ENCODE results near the gene RASA4B. TPM values are rescaled to one million over a fixed set of nuclear protein-coding genes. Genes with fewer than 3 reads are reported as not detected.
"Not testable (repeated sequence)": the region's sequence is repeated elsewhere in the genome, so short reads cannot be mapped to it uniquely, and the experiment has no call there.

The RASA4B gene
- total RNA-seq, 1 experiment from 2014 or later = 2.2 TPM

DNA sequence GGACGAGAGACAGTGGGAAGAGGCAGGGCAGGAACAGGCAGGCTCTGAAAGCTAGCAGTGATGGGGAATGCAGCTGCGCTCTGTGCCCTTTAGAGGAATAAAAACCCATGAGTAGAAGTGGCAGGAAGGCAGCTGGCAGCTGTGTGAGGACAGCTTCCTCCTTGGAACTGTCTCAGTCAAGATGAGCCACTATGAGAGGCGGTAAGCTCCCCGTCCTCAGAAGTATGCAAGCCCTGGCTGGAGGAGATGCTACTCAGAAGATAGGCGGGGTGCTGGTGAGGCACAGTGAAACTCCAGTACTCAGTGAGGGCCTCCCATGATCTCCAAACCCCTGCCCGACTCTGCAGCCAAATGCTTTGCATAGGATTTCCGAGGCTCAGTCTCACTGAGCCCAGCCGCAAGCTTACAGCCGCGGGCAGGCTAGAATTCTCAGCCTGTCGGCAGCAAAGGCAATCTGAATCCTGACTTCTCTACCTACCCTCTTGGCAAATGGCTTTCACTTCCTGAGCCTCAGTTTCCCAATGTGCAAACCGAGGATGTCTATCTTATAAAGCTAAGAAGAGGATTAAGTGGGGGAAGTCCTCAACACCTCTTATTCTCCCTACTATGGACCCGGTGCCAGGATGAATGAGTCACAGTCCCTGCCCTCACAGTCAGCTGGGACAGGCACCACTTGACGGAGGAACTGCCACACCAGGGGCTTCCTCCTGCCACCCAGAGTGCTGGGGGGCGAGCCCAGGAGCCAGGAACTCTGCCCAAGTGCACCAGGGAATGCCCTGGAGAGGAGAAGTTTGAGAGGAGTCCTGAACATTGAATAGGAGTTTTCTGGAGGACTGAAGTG lies 2.5 kb downstream of the RASA4B start:
- DNase-seq (ENCODE audit: low read depth); in situ Hi-C loops (cut with HindIII; ENCODE audit: low pct_unique_long_range_greater_than_20kb, low sequenced_read_pairs): not testable (repeated sequence)

DNA sequence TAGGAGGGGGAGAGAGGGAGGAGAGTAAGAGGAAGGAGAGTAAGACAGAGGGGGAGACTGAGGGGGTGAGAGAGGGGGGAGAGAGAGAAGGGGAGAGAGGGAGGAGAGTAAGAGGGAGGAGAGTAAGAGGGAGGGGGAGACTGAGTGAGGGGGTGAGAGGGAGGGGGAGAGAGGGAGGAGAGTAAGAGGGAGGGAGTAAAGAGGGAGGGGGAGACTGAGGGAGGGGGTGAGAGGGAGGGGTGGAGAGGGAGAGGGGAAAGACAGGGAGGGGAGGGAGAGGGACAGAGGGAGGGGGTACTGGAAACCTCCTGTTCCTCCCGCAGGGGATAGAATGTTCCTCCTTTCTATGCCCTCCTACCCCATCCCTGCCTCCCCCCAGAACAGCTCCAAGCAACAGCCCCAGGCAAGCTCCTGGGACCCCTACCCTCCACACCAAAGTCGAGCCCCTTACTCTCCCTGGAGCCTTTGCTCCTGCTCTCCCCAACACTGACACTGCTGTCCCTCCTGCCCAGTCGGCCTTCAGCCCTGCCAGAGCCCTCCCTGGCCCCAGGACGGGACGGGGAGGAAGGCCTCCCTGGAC lies 4.8 kb downstream of the RASA4B start:
- peak; percentile 78 for DNase-seq (ENCODE audit: low read depth)
- in situ Hi-C loops (cut with HindIII; ENCODE audit: low pct_unique_long_range_greater_than_20kb, low sequenced_read_pairs) = not testable (repeated sequence)

DNA sequence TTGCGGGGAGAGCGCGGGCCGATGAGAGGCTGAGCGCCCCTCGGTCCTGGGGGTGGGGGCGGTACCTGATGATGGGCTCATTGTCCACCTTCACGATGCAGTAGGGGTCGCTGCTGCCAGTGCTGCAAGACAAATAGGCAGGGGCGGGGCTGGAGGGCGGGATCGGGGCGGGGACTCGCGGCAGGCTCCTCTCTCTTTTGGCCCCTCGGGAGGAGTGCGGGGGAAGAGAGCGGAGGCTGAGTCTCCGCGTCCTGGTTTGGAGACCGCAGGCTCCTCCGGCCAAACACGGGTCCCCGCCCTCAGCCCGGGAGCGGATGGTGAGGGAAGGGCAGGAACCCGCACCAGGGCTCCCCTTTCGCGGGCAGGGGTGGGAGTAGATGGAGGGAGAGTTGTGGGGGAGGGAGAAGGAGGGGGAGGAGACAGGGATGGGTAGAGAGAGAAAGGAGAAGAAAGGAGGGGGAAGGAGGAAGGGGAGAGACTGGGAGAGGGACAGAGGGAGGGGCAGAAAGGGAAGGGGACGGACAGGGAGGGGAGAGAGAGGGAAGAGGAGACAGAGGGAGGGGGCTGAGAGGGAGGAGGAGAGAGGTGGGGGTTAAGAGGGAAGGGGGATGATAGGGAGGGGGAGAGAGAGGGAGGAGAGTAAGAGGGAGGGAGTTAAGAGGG lies 5.6 kb downstream of the RASA4B start:
- in situ Hi-C loops (cut with HindIII; ENCODE audit: low pct_unique_long_range_greater_than_20kb, low sequenced_read_pairs) = not testable (repeated sequence)

DNA sequence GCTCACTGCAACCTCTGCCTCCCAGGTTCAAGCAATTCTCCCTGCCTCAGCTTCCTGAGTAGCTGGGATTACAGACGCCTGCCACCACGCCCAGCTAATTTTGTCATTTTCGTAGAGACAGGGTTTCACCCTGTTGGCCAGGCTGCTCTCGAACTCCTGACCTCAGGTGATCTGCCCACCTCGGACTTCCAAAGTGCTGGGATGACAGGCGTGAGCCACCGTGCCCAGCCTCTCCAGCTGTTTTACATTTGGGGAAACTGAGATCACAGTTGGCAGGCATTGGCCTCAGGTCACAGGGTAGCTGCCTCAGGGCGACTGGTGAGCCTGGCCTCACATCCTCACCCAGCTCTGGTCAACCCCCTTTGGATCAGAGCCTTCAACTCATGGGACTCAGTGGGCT lies 7.0 kb downstream of the RASA4B start:
- in situ Hi-C loops (cut with HindIII; ENCODE audit: low pct_unique_long_range_greater_than_20kb, low sequenced_read_pairs); DNase-seq (ENCODE audit: low read depth): not testable (repeated sequence)

More for the DNA sequence above, 5.6 kb downstream of the RASA4B start:
- not testable (repeated sequence) for DNase-seq (ENCODE audit: low read depth)

DNA sequence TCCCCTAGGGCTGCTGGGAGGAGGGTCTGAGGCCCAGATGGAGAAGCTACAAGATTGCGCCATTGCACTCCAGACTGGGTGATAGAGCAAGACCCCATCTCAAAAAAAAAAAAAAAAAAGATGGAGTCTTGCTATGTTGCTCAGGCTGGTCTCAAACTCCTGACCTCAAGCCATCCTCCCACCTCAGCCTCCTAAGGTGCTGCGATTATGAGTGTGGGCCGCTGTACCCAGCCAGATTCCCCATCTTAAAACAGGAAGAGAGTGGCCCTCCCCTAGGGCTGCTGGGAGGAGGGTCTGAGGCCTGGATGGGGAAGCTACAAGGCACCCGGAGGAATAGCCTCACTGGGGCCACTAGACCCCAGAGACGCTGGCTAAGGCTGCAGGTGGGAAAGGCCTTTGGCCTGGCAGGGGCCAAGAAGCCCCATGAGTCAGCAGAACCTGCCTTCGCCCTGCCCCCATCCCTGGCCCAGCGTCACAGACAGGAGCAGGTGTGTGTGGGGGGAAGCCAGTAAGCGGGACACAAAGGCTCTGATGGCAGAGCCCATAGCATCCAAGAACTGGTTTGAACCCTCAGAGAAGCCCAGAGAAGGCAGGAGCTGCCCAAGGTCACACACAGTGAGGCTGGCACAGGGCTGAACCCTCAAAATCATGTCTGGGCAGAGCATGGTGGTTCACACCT lies 10.0 kb downstream of the RASA4B start:
- DNase-seq (ENCODE audit: low read depth); in situ Hi-C loops (cut with HindIII; ENCODE audit: low pct_unique_long_range_greater_than_20kb, low sequenced_read_pairs): not testable (repeated sequence)

DNA sequence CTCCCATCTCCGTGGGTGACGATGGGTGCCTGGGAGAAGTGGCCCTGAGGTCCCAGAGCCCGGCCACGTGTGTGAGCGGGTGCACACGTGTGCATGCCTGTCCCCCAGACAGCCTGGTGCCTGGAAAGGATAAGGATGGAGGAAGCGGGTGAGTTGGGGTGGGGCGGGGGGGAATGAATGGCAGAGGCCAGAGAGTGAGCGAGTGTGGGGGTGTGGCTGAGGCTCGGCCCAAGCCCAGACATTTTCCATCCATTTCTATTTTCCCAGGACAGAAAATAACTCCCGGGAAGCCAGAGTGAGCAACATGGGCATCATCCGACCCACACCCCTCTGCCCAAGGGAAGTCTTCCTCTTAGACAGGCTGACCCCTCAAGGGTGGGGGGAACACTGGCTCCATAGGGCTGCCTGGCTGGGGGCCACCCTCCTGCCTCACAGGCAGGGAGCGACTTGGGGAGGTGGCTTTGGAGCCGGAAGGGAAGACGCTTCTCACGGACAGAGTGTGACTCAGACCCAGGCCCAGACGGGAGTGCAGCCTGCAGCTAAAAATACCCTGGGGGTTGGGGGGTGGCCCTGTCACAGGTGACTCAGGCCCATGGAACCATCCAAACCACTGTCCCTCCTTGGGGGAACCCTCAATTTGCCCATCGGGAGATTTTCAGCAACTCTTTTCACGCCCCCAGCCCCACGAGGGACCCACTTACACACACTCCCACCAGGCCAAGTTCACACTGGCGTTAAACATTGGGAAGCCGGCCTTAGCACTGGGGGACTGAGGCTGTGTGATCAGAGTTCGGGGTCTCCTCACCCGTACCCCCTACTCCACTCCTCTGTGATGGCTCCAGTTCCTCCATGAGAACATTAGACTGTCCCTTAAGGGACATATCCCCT lies 12.0 kb downstream of the RASA4B start:
- DNase-seq (ENCODE audit: low read depth); in situ Hi-C loops (cut with HindIII; ENCODE audit: low pct_unique_long_range_greater_than_20kb, low sequenced_read_pairs): not testable (repeated sequence)

DNA sequence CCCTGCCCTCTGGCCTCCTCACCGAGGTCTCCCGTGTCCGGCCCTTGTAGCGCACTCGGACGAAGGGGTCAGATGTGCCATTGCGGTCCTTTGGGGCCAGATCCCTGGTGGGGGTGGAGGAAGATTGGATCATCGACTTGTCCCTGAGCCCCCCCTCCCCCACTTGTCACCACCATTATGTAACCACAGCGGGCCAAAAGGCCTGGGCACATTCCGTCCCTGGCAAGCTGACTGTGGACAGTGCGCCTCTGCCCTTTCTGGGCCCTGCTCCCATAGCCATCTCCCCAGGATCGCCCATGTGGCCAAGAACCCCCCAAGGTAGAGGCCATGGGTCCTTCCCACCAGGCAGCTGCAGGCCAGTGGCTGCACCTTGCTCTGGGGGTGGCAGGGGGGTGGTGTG lies 14.4 kb downstream of the RASA4B start:
- DNase-seq (ENCODE audit: low read depth); in situ Hi-C loops (cut with HindIII; ENCODE audit: low pct_unique_long_range_greater_than_20kb, low sequenced_read_pairs): not testable (repeated sequence)

DNA sequence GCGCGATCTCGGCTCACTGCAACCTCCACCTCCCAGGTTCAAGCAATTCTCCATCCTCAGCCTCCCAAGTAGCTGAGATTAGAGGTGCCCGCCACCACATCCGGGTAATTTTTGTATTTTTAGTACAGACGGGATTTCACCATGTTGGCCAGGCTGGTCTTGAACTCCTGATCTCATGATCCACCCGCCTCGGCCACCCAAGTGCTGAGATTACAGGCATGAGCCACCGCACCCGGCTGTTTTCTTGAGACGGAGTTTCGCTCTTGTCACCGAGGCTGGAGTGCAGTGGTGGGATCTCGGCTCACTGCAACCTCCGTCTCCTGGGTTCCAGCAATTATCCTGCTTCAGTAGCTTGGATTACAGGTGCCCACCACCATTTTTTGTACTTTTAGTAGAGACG lies 19.3 kb downstream of the RASA4B start:
- in situ Hi-C loops (cut with HindIII; ENCODE audit: low pct_unique_long_range_greater_than_20kb, low sequenced_read_pairs); DNase-seq (ENCODE audit: low read depth): not testable (repeated sequence)

DNA sequence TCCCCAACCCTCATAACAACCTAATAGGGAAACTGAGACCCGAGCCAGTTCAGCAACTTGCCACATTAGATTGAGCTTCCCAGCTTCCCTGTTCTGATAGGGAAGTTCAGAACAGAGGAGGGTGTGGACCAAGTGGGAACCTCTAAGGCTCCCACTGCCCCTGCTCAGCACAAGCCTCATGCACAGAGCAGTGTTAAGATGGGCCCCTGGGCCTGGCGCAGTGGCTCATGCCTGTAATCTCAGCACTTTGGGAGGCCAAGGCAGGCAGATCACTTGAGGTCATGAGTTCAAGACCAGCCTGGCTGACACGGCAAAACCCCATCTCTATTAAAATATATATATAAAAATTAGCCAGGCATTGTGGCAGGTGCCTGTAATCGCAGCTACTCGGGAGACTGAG lies 20.3 kb downstream of the RASA4B start:
- DNase-seq (ENCODE audit: low read depth); in situ Hi-C loops (cut with HindIII; ENCODE audit: low pct_unique_long_range_greater_than_20kb, low sequenced_read_pairs): not testable (repeated sequence)

DNA sequence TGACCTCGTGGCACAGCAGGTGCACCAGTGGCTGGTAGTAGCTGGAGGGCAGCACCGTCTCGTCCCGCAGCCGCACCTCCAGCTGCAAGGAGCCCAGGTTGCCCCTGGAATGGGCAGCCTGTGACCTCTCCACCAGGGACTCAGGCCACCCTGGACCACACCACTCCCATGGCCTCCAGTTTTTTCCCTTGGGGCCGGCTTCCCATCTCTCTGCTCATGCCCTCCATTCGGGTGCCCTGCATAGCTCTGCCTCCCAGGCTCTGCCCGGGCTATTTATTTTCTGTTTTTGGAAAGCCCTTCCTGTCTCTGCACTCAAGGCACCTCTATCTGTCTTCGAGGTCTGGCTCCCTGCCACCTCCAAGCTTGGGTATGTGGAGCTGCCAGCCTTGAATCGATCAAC lies 20.7 kb downstream of the RASA4B start:
- in situ Hi-C loops (cut with HindIII; ENCODE audit: low pct_unique_long_range_greater_than_20kb, low sequenced_read_pairs) = not testable (repeated sequence)

DNA sequence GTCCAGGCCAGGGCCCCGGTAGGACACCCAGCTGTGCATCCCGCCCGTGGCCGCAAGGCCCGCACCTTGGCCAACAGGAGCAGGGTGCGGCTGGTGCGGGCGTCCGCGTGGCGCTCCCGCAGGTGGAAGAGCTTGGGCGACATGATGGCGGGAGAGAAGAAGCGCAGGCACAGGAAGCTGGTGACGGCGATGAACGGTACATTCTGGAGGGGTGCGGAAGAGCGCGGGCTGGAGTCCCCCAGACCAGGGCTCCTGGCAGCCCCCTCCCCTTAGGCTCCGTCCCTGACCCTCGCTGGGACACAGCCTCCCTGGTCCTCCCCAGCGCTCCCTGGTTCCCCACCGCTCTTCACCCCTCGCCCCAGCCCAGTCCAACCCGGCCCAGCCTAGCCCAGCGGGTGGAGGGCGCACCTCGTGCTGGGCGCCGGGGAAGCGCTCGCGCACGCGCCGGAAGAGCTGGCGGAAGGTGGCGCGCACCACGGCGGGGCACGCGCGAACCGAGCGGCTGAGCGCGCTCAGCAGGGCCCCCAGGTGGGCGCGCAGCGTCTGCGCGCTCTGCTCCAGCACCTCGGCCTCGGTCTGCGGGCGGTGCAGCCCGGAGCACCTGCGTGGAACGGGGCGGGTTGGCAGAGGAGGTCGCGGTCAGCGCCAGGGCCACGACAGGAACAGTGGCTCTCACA lies 23.0 kb downstream of the RASA4B start:
- in situ Hi-C loops (cut with HindIII; ENCODE audit: low pct_unique_long_range_greater_than_20kb, low sequenced_read_pairs); DNase-seq (ENCODE audit: low read depth): not testable (repeated sequence)

More for the DNA sequence above, 20.7 kb downstream of the RASA4B start:
- DNase-seq (ENCODE audit: low read depth) = not testable (repeated sequence)

DNA sequence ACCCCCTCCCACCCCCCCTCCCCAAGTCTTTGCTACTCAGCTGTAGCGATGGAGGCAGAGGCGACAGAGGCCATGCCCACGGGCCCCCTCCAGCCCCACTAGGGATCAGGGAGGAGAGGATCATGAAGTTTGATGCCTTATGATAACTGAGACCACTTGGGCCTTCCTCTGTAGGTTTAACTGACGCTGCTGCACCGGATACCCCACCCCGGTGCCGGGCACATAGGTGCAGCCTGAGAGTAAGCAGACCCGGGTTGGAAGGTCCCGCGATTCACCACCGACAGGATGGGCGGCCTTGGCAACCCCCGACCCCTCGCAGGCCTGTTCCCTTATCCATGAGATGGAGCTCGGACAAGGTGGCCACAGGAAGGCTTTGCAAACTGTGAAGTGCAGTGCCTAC lies 23.6 kb downstream of the RASA4B start:
- in situ Hi-C loops (cut with HindIII; ENCODE audit: low pct_unique_long_range_greater_than_20kb, low sequenced_read_pairs); DNase-seq (ENCODE audit: low read depth): not testable (repeated sequence)

DNA sequence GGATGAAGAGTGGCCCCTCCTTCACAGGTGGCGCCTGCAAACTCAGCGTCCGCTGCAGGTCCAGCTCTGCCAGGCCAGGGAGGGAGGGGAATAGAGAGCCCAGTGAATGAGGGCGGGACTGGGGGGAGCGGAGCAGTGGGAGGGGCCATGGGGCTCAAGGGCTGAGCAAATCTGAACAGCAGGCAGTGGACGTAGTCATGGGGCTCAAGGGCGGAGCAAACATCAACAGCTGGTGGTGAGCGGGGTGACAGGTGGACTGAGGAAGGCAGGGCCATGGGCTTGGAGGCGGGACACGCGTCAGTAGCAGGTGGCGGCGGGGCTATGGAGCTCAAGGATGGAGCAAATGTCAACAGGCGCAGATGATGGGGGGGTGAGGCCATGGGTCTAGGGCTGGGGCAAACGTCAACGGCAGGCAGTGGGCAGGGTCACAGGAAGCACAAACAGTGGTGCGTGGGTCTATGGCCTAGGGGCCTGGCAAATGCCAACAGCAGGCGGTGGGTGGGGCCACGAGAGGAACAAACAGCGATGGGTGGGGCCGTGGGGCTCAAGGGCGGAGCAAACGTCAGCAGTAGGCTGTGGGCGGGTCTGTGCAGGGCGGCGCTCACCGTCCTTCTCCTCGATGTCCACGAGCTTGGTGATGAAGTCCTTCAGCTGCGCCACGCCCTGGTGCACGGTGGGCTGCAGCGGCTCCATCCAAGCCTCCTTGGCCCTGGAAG lies 24.2 kb downstream of the RASA4B start:
- in situ Hi-C loops (cut with HindIII; ENCODE audit: low pct_unique_long_range_greater_than_20kb, low sequenced_read_pairs); DNase-seq (ENCODE audit: low read depth): not testable (repeated sequence)

DNA sequence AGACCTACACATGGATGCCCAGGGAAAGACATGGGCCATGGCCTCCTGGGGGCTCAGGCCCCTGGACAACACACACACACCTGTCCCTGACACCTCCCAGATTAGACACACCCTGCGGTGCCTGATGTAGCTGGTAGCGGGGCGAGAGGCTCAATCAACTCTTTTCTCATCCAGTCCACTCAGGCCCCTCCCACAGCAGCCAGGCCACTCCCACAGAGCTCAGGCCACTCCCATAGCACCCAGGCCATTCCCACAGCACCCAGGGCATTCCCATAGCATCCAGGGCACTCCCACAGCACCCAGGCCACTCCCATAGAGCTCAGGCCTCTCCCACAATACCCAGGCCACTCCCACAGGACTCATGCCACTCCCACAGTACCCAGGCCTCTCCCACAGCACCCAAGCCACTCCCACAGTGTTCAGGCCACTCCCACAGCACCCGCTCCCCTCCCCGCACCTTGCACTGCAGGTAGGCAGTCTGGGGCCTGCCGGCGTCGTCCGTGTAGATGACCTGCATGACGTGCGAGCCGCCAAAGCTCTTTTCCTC lies 27.0 kb downstream of the RASA4B start:
- in situ Hi-C loops (cut with HindIII; ENCODE audit: low pct_unique_long_range_greater_than_20kb, low sequenced_read_pairs); DNase-seq (ENCODE audit: low read depth): not testable (repeated sequence)

DNA sequence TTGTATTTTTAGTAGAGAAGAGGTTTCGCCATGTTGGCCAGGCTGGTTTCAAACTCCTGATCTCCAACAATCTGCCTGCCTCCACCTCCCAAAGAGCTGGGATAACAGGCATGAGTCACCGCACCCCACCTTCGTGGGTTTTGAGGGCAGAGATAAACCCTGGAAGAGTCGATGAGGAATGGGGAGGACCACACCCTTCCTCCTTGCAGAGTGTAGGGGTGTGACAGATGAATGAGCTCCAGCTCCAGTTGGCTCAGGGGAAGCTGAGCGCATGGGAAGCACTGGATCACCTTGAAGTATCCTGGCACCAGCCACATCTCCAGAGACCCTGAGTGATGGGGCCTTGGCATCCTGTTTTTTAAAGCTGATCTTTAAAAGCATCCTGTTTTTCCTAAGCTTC lies 33.3 kb downstream of the RASA4B start:
- DNase-seq (ENCODE audit: low read depth); in situ Hi-C loops (cut with HindIII; ENCODE audit: low pct_unique_long_range_greater_than_20kb, low sequenced_read_pairs): not testable (repeated sequence)

DNA sequence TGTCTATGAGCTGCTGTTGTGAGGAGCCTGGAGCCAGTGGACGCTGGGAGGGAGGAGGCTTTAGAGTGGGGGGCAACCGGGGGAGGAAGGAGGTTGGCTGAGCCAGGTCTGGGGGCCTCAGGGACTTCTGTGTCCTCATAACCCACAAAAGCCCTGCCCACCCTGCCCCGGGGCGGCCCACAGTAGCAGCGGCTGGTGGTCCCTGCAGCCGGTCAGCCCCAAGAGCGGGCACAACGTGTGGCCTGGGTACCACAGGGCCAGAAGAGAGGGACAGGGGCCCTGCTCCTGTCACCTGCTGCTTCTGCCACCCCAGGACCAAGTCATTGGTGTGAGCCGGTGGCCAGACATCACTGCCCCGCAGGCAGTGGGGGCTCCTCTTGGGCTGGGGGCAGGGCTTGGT lies 35.6 kb downstream of the RASA4B start:
- in situ Hi-C loops (cut with HindIII; ENCODE audit: low pct_unique_long_range_greater_than_20kb, low sequenced_read_pairs); DNase-seq (ENCODE audit: low read depth): not testable (repeated sequence)

All from Caki2 (cell line).